NT2/D1 (cell line): ENCODE measurements around the gene MTOR.

Experiments used
- DNase-seq: peaks from one replicate; pipeline ENCODE4 v3.0.0-alpha.2; 2011; ENCODE audit warnings: low read depth, low spot score
- H3K27me3 ChIP-seq: 2 replicates; pipeline ENCODE4 v1.6.0; 2011; ENCODE audit warnings: mild to moderate bottlenecking; ENCODE audit not compliant: insufficient read length, insufficient read depth
- H3K36me3 ChIP-seq: 2 replicates; pipeline ENCODE4 v1.6.1; 2011; ENCODE audit warnings: mild to moderate bottlenecking, low read length, mixed read lengths; ENCODE audit not compliant: insufficient read depth, insufficient read length
- H3K4me1 ChIP-seq: 2 replicates; pipeline ENCODE4 v1.5.1; 2011; ENCODE audit not compliant: insufficient read depth, insufficient read length
- H3K4me3 ChIP-seq: 2 replicates; pipeline ENCODE4 v1.5.1; 2011; ENCODE audit warnings: low read depth; ENCODE audit not compliant: insufficient read length
- H3K9ac ChIP-seq: 2 replicates; pipeline ENCODE4 v1.6.0; 2011; ENCODE audit warnings: low read depth; ENCODE audit not compliant: insufficient read length
- H3K9me3 ChIP-seq: 2 replicates; pipeline ENCODE4 v1.5.1; 2011; ENCODE audit warnings: mild to moderate bottlenecking, low read length; ENCODE audit not compliant: insufficient read depth
- SUZ12 ChIP-seq: IDR thresholded peaks from 2 replicates; pipeline ENCODE4 v1.6.1; 2011; ENCODE audit not compliant: insufficient read length, insufficient read depth; ENCODE audit errors: extremely low read depth
- YY1 ChIP-seq: IDR thresholded peaks from 2 replicates; pipeline ENCODE4 v1.6.1; 2011; ENCODE audit not compliant: insufficient read length, insufficient read depth
- ZNF274 ChIP-seq: IDR thresholded peaks from 2 replicates; pipeline ENCODE4 v1.6.1; 2011; ENCODE audit warnings: mild to moderate bottlenecking, low read depth, low read length

MTOR gene

GRCh38 chr1:11158720-11159321 lies 103.5 kb downstream of the MTOR start:
- no peaks in the 10 kb centered on the region for H3K4me1 ChIP-seq
- no peak overlapping the region for H3K9ac ChIP-seq
- no peak overlapping the region for H3K4me3 ChIP-seq
- DNase-seq: no peak
- peaks cover 34% of the 10 kb centered on the region for H3K36me3 ChIP-seq
- no peaks in the 10 kb centered on the region for H3K27me3 ChIP-seq
- TF ChIP-seq YY1 (no peak), SUZ12 (no peak)
- no peaks in the 10 kb centered on the region for H3K9me3 ChIP-seq

- Histone ChIP-seq H3K36me3 (peaks cover 34% of the 10 kb centered on the region), H3K4me1 (no peaks in the 10 kb centered on the region), H3K4me3 (no peak overlapping the region), H3K9me3 (no peaks in the 10 kb centered on the region), H3K27me3 (no peaks in the 10 kb centered on the region), H3K9ac (no peak overlapping the region)
- TF ChIP-seq ZNF274 (no peak), SUZ12 (no peak), YY1 (no peak)
- no peak for DNase-seq
These were observed 104.1 kb downstream of the MTOR start for GRCh38 chr1:11158291-11158690.

GRCh38 chr1:11157867-11158266 lies 104.5 kb downstream of the MTOR start:
- no peak for DNase-seq
- no peak overlapping the region for H3K4me3 ChIP-seq
- H3K9me3 ChIP-seq: no peaks in the 10 kb centered on the region
- TF ChIP-seq ZNF274: no peak
- TF ChIP-seq YY1: no peak
- TF ChIP-seq SUZ12: no peak
- H3K36me3 ChIP-seq: peaks cover 38% of the 10 kb centered on the region
- no peaks in the 10 kb centered on the region for H3K27me3 ChIP-seq
- H3K9ac ChIP-seq: no peak overlapping the region
- no peaks in the 10 kb centered on the region for H3K4me1 ChIP-seq

GRCh38 chr1:11157394-11157793 lies 105.0 kb downstream of the MTOR start:
- DNase-seq: no peak
- Histone ChIP-seq H3K4me3 (no peak overlapping the region), H3K9ac (no peak overlapping the region), H3K9me3 (no peaks in the 10 kb centered on the region), H3K4me1 (no peaks in the 10 kb centered on the region), H3K36me3 (peaks cover 38% of the 10 kb centered on the region), H3K27me3 (no peaks in the 10 kb centered on the region)
- TF ChIP-seq YY1 (no peak), SUZ12 (no peak), ZNF274 (no peak)

- no peak for DNase-seq
- TF ChIP-seq YY1: no peak
- TF ChIP-seq SUZ12: no peak
- no peak for TF ChIP-seq ZNF274
- Histone ChIP-seq H3K9me3 (no peaks in the 10 kb centered on the region), H3K4me1 (peaks cover under 1% of the 10 kb centered on the region), H3K4me3 (no peak overlapping the region), H3K9ac (no peak overlapping the region), H3K36me3 (peaks cover 38% of the 10 kb centered on the region), H3K27me3 (no peaks in the 10 kb centered on the region)
These were observed 105.4 kb downstream of the MTOR start for GRCh38 chr1:11156963-11157362.

GRCh38 chr1:11156441-11156840 lies 105.9 kb downstream of the MTOR start:
- H3K36me3 ChIP-seq: peaks cover 44% of the 10 kb centered on the region
- H3K4me3 ChIP-seq: no peak overlapping the region
- H3K9me3 ChIP-seq: no peaks in the 10 kb centered on the region
- TF ChIP-seq ZNF274: no peak
- TF ChIP-seq SUZ12: no peak
- TF ChIP-seq YY1: no peak
- no peak overlapping the region for H3K9ac ChIP-seq
- DNase-seq: no peak
- H3K27me3 ChIP-seq: no peaks in the 10 kb centered on the region
- H3K4me1 ChIP-seq: peaks cover 2% of the 10 kb centered on the region

GRCh38 chr1:11153184-11153583 lies 109.2 kb downstream of the MTOR start:
- no peak for DNase-seq
- TF ChIP-seq ZNF274 (no peak), YY1 (no peak), SUZ12 (no peak)
- peaks cover 2% of the 10 kb centered on the region for H3K4me1 ChIP-seq
- peaks cover 60% of the 10 kb centered on the region for H3K36me3 ChIP-seq
- no peak overlapping the region for H3K4me3 ChIP-seq
- no peaks in the 10 kb centered on the region for H3K9me3 ChIP-seq
- no peaks in the 10 kb centered on the region for H3K27me3 ChIP-seq
- no peak overlapping the region for H3K9ac ChIP-seq
